HEK293 (cell line): Measurements from ENCODE around the gene FOXL2NB.

ENCODE experiments used
- CTCF ChIA-PET: fragments of 350-600 bp; formaldehyde crosslinking; extraction: SDS; loops from one replicate; lab custom pipeline; 2021; ENCODE audit warnings: antibody characterized with exemption; lab: Yijun Ruan, JAX
- POLR2A ChIA-PET: fragments of 300-600 bp; formaldehyde crosslinking; extraction: SDS; loops from one replicate; lab custom pipeline; 2020; ENCODE audit warnings: antibody characterized with exemption, inconsistent platforms; lab: Yijun Ruan, JAX
- H3K27ac ChIP-seq: fragments of 200-500 bp; sonication (Bioruptor generic); 2 replicates; pipeline ENCODE4 v1.5.1; 2014; ENCODE audit warnings: low read depth, low read length, control low read depth, inconsistent platforms; ENCODE audit errors: extremely low read depth
- H3K36me3 ChIP-seq, 2 experiments: fragments of 200-500 bp in 1 of 2; sonication (Bioruptor generic) in 1 of 2; 1 replicate in 1 of 2; 2 replicates in 1 of 2; pipeline ENCODE4 v1.5.1; 2014 to 2017; ENCODE audit warnings: inconsistent platforms in 2 of 2, low read length in 2 of 2; ENCODE audit not compliant: control insufficient read depth in 2 of 2, insufficient read depth in 1 of 2
- H3K4me1 ChIP-seq: fragments of 200-500 bp; sonication (Bioruptor generic); 2 replicates; pipeline ENCODE4 v1.5.1; 2014; ENCODE audit warnings: mild to moderate bottlenecking, low read length, inconsistent platforms; ENCODE audit not compliant: control insufficient read depth, insufficient read depth
- H3K4me3 ChIP-seq: 2 replicates; pipeline ENCODE4 v1.5.1; 2011; ENCODE audit warnings: low read depth, mild to moderate bottlenecking, control low read depth, low read length, moderate library complexity
- H3K9me3 ChIP-seq: fragments of 200-500 bp; sonication (Bioruptor generic); 2 replicates; pipeline ENCODE4 v1.5.1; 2014; ENCODE audit warnings: low read depth, low read length, inconsistent platforms; ENCODE audit not compliant: control insufficient read depth, insufficient read depth
- EGR2 ChIP-seq: fragments of 450-650 bp; formaldehyde crosslinking; IDR thresholded peaks from 2 replicates; pipeline ENCODE4 v1.5.1; 2016; ENCODE audit warnings: low read depth, missing biosample characterization, missing genetic modification characterization
- GFI1B ChIP-seq: fragments of 450-650 bp; formaldehyde crosslinking; IDR thresholded peaks from 2 replicates; pipeline ENCODE4 v1.5.1; 2016; ENCODE audit warnings: missing biosample characterization, missing genetic modification characterization
- HOXC10 ChIP-seq: sonication (generic); formaldehyde crosslinking; IDR thresholded peaks from 2 replicates; pipeline ENCODE4 v1.8.1; 2023; ENCODE audit warnings: mild to moderate bottlenecking, missing genetic modification reagents
- OVOL3 ChIP-seq: fragments of 450-650 bp; formaldehyde crosslinking; IDR thresholded peaks from 2 replicates; pipeline ENCODE4 v1.5.1; 2016; ENCODE audit warnings: missing biosample characterization, missing genetic modification characterization
- ZEB2 ChIP-seq: fragments of 450-650 bp; formaldehyde crosslinking; IDR thresholded peaks from 2 replicates; pipeline ENCODE4 v1.5.1; 2016; ENCODE audit warnings: missing biosample characterization, missing genetic modification characterization
- ZFHX2 ChIP-seq: fragments of 450-650 bp; formaldehyde crosslinking; conservative IDR thresholded peaks from 2 replicates; pipeline ENCODE4 v1.5.1; 2016; ENCODE audit warnings: missing biosample characterization, missing genetic modification characterization
- ZNF138 ChIP-seq: fragments of 450-650 bp; formaldehyde crosslinking; IDR thresholded peaks from 2 replicates; pipeline ENCODE4 v1.5.1; 2016; ENCODE audit warnings: missing biosample characterization, missing genetic modification characterization, borderline replicate concordance
- ZNF266 ChIP-seq: fragments of 450-650 bp; formaldehyde crosslinking; IDR thresholded peaks from 2 replicates; pipeline ENCODE4 v1.5.1; 2016; ENCODE audit warnings: missing biosample characterization, missing genetic modification characterization, low read depth
- ZNF311 ChIP-seq: fragments of 450-650 bp; formaldehyde crosslinking; IDR thresholded peaks from 2 replicates; pipeline ENCODE4 v1.5.1; 2017; ENCODE audit warnings: missing biosample characterization, missing genetic modification characterization, borderline replicate concordance
- ZNF423 ChIP-seq: fragments of 450-650 bp; formaldehyde crosslinking; IDR thresholded peaks from 2 replicates; pipeline ENCODE4 v1.5.1; 2016; ENCODE audit warnings: missing biosample characterization, missing genetic modification characterization
- ZNF596 ChIP-seq: fragments of 450-650 bp; IDR thresholded peaks from 2 replicates; pipeline ENCODE4 v1.5.0; 2018; ENCODE audit warnings: missing biosample characterization, mild to moderate bottlenecking, missing genetic modification characterization, moderate library complexity
- ZNF610 ChIP-seq: fragments of 450-650 bp; formaldehyde crosslinking; IDR thresholded peaks from 2 replicates; pipeline ENCODE4 v1.5.1; 2016; ENCODE audit warnings: missing biosample characterization, missing genetic modification characterization, borderline replicate concordance
- ZNF701 ChIP-seq: fragments of 450-650 bp; formaldehyde crosslinking; IDR thresholded peaks from 2 replicates; pipeline ENCODE4 v1.5.1; 2016; ENCODE audit warnings: missing biosample characterization, missing genetic modification characterization
- ZNF707 ChIP-seq: fragments of 450-650 bp; formaldehyde crosslinking; IDR thresholded peaks from 2 replicates; pipeline ENCODE4 v1.5.1; 2016; ENCODE audit warnings: missing biosample characterization, missing genetic modification characterization
- ZNF777 ChIP-seq: fragments of 450-650 bp; formaldehyde crosslinking; IDR thresholded peaks from 2 replicates; pipeline ENCODE4 v1.5.1; 2017; ENCODE audit warnings: missing biosample characterization, missing genetic modification characterization, borderline replicate concordance
- ZNF837 ChIP-seq: fragments of 450-650 bp; formaldehyde crosslinking; IDR thresholded peaks from 2 replicates; pipeline ENCODE4 v1.5.1; 2016; ENCODE audit warnings: missing biosample characterization, missing genetic modification characterization
- TF ChIP-seq, protein P1 (sequence below): fragments of 450-650 bp; formaldehyde crosslinking; IDR thresholded peaks from 2 replicates; pipeline ENCODE4 v1.5.1; 2017; ENCODE audit warnings: missing biosample characterization, missing genetic modification characterization

Gene FOXL2NB

DNA sequence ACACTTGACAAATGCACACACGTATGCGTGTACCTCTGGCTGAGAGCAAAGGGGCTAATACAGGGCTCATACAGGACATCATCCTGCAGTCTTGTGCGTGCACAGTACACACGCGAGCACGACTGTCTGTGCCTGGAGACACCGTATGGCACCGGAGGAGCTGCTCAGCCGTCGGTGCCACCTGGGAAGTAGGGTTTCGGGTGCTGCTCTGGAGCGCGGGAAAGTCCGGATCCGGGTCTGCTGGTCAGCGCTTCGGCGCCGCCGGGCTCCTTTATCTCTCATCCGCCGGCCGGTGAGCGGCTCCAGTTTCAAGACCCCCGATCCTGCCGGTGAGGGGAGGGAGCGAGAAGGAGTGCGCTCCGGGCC lies 9.3 kb upstream of the FOXL2NB start (continued):
- TF ChIP-seq ZNF138 (tag by site-specific recombination) = no peak
- TF ChIP-seq ZNF596 (tag by site-specific recombination) = no peak
- TF ChIP-seq ZNF837 (tag by site-specific recombination) = no peak
- no peak for TF ChIP-seq ZEB2 (tag by site-specific recombination)
- TF ChIP-seq EGR2 (tag by site-specific recombination) = no peak
- TF ChIP-seq GFI1B (tag by site-specific recombination) = no peak
- no peak for TF ChIP-seq ZFHX2 (tag by site-specific recombination)
- no peak for TF ChIP-seq ZNF707 (tag by site-specific recombination)

DNA sequence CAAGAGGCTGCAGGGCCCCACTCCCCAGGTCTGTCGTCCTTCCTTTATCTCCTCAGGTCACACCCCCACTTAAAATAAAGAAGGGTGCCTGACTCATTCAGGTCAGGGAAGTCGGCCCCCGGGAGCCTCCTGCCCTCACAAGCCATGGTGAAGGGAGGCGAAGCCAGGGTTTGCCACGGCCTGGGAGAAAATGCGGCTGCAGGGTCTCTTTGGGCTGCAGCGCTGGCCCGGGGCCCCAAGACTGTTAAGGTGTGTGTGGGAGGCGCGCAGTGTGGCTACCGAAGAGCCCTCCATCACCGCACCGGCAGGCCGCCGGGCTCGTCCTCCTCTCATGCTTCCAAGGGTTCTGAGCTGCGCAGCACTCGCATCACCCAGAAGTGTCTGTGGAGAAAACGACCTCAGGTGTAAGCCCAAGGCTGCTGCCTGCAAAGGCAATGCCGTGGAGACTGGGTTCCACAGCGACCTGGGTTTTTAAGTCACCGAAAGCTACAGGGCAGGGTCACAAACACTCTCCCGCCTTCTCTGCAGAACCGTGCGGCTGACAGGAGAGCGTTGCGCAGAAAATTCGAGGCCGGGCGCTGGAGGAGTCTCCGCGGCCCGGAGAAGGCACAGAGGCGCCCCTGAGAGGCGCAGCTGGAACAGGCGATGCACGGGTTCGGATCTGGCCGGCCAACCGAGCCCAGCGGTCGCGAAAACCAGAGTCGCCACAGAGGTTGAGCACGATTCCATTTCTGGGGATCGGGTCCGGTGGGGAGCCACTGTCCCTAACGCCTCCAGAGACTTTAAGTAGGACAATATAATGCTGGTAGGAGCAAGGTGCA lies 8.8 kb upstream of the FOXL2NB start:
- POLR2A ChIA-PET = no interaction called here

DNA sequence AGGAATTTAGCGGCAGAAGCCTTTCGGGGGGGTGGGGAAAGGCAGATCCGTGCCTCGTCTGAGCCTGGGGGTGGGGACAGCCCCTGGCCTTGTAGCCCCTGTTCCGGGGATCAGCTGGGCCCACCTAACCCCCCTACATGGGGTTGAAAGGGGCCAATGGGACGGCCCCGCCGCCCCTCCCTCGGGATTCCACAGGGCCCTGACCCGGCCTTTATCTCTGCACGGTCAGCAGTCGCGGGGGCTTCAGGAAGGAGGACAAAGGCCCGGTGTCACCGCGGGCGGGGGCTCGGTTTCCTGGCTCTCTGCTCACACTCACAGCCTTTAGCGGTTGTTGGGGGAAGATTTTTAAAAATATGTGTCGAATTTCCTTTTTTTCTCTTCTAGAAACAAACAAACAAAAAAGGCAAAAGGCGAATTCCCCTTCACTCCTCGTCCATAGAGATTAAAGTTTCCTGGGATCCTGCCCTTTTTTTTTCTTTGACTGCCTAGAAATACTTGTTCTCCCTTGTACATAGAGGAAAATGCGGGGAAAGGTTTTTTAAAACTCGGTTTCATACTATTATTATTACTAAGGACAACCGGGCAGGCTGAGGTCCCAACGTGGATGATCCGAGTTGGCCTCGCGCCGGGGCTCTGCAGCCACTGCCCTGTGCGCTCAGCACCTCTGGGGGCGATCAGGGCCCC lies 8.0 kb upstream of the FOXL2NB start:
- Histone ChIP-seq H3K27ac (no peak overlapping the region), H3K9me3 (no peaks in the 10 kb centered on the region), H3K4me1 (no peaks in the 10 kb centered on the region)
- TF ChIP-seq ZNF610 (tag by site-specific recombination) (no peak), HOXC10 (CRISPR knock-in tag) (no peak)
- TF ChIP-seq, all 188 proteins: peak for 0
- ChIA-PET CTCF (no interaction called here), POLR2A (no interaction called here)
- Histone ChIP-seq H3K36me3 (no peaks in the 10 kb centered on the region), H3K4me3 (no peak overlapping the region)

More for the DNA sequence above, 8.8 kb upstream of the FOXL2NB start:
- H3K4me1 ChIP-seq = no peaks in the 10 kb centered on the region
- no peaks in the 10 kb centered on the region for H3K9me3 ChIP-seq
- H3K36me3 ChIP-seq = no peaks in the 10 kb centered on the region
- no peak overlapping the region for H3K27ac ChIP-seq
- TF ChIP-seq, protein P1, sequence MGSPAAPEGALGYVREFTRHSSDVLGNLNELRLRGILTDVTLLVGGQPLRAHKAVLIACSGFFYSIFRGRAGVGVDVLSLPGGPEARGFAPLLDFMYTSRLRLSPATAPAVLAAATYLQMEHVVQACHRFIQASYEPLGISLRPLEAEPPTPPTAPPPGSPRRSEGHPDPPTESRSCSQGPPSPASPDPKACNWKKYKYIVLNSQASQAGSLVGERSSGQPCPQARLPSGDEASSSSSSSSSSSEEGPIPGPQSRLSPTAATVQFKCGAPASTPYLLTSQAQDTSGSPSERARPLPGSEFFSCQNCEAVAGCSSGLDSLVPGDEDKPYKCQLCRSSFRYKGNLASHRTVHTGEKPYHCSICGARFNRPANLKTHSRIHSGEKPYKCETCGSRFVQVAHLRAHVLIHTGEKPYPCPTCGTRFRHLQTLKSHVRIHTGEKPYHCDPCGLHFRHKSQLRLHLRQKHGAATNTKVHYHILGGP (tag by site-specific recombination) = no peak
- TF ChIP-seq OVOL3 (tag by site-specific recombination) = no peak
- TF ChIP-seq ZNF701 (tag by site-specific recombination) = no peak
- TF ChIP-seq ZNF423 (tag by site-specific recombination) = no peak
- no peak for TF ChIP-seq ZNF311 (tag by site-specific recombination)
- CTCF ChIA-PET = interaction anchor here (0.6 kb wide), 1 partner anchor 13 kb away, joined by 3 read pairs; no protein-coding TSS in a partner anchor
- H3K4me3 ChIP-seq = no peak overlapping the region

DNA sequence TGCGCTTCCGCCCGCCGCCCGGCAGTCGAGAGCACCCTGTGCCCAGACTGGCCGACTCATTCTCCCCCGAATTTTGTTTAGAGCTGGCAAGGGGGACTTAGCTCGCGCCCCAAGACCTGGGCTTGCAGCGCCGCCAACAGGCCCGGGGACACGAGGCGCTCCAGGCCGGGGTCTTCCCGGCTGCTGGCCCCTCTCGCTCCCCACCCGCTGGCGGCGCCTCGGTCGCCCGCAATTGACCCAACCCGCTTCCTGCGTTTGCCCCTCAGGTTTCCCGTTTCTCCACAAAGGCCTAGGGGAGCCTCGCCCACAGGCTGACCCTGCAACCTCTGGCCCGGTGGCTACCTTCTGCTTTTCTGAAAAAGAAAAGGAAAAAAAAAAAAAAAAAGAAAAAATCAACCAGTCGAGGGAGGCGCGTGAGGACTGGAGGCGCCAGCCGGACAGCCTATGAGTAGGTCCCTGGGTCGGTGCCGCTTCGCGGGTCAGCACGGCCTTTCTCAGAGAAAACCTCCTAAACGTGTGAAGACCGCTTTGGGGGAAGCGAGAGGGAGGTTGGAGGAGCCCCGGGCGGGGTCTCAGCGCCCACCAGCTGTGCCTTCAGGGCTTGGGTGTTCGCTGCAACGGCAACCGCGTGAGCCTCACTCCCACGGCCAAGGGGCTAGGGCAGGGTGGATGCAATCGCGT lies 7.3 kb upstream of the FOXL2NB start:
- CTCF ChIA-PET = interaction anchor here (1.0 to 1.6 kb wide), 2 partner anchors 12 to 37 kb away, joined by 3 to 6 read pairs; no protein-coding TSS in a partner anchor
- no peaks in the 10 kb centered on the region for H3K36me3 ChIP-seq
- POLR2A ChIA-PET = no interaction called here
- no peaks in the 10 kb centered on the region for H3K4me1 ChIP-seq
- no peak for TF ChIP-seq ZNF777 (tag by site-specific recombination)
- no peak for TF ChIP-seq ZNF266 (tag by site-specific recombination)
- TF ChIP-seq, all 188 proteins: peak for 0
- Histone ChIP-seq H3K9me3 (no peaks in the 10 kb centered on the region), H3K4me3 (no peak overlapping the region), H3K27ac (no peak overlapping the region)
